BLaER1 (cell line): ENCODE measurements around the gene DGKQ.

ENCODE experiments used
- H3K27ac ChIP-seq: shearing (Covaris generic); formaldehyde crosslinking; 2 replicates; pipeline ENCODE4 v1.8.1; 2022
- H3K27me3 ChIP-seq: shearing (Covaris generic); formaldehyde crosslinking; 2 replicates; pipeline ENCODE4 v1.8.1; 2022
- H3K36me3 ChIP-seq: shearing (Covaris generic); formaldehyde crosslinking; 2 replicates; pipeline ENCODE4 v1.8.1; 2022
- H3K4me1 ChIP-seq: shearing (Covaris generic); formaldehyde crosslinking; 2 replicates; pipeline ENCODE4 v1.8.1; 2022
- H3K4me2 ChIP-seq: shearing (Covaris generic); formaldehyde crosslinking; 2 replicates; pipeline ENCODE4 v1.8.1; 2022
- H3K4me3 ChIP-seq: shearing (Covaris generic); formaldehyde crosslinking; 2 replicates; pipeline ENCODE4 v1.8.1; 2022
- H3K9ac ChIP-seq: shearing (Covaris generic); formaldehyde crosslinking; 2 replicates; pipeline ENCODE4 v1.8.1; 2022
- H3K9me3 ChIP-seq: shearing (Covaris generic); formaldehyde crosslinking; 2 replicates; pipeline ENCODE4 v1.8.1; 2022
- H4K20me1 ChIP-seq: shearing (Covaris generic); formaldehyde crosslinking; 2 replicates; pipeline ENCODE4 v1.8.1; 2022
- Cebpa-rat ChIP-seq: shearing (Covaris generic); IDR thresholded peaks from 2 replicates; pipeline ENCODE4 v1.8.1; 2022

The DGKQ gene

DNA sequence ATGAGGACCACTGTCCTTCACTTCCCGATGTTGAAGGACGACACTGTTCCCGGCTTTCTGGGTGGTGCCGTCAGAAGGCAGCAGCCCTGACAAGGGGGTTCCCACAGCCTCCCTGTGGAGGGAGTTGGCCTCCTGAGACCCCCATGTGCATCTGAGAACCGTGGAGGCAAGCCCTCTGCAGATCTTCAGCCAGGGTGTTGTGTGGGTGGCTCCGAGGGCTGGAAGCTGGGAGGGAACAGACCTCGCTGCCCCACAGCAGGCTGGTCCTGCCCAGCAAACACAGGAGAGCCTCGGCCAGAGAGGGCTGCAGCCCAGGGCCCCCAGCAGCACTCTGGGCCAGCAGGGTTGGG lies 16.2 kb downstream of the DGKQ start:
- Histone ChIP-seq H3K9ac (no peak overlapping the region), H4K20me1 (peaks cover 24% of the 10 kb centered on the region; the same call in 1 of the 2 replicates), H3K27me3 (no peaks in the 10 kb centered on the region), H3K4me2 (no peak overlapping the region), H3K4me3 (no peak overlapping the region), H3K9me3 (no peaks in the 10 kb centered on the region), H3K4me1 (no peaks in the 10 kb centered on the region), H3K27ac (no peak overlapping the region), H3K36me3 (peaks cover 78% of the 10 kb centered on the region)
- TF ChIP-seq Cebpa-rat: no peak

DNA sequence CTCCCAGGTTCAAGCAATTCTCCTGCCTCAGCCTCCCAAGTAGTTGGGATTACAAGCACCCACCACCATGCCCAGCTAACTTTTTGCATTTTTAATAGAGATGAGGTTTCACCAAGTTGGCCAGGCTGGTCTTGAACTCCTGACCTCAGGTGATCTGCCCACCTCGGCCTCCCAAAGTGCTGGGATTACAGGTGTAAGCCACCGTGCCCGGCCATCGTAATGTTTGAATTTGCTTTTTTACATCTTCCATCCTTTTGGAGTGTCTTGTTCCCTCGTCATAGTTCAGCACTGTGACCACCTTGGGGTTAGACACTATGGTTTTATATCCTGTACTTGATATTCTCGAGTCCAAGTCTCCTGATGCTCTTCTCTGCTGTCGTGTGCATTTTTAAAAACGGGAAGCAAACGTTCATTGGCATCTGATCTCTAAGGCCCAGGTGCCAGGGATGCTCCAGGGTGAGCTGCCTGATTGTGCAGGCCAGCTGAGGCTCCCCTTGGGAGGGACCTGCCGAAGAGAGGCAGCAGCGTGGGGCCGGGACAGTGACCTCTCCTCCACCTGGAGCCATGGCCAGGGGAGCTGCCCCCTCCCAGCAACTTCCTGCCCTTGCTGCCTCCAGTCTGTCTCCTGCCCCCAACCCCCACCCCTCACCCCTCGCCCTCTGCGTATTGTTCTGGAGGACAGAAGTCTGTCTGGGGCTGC lies 16.7 kb downstream of the DGKQ start:
- Histone ChIP-seq H3K4me1 (no peaks in the 10 kb centered on the region), H3K9me3 (no peaks in the 10 kb centered on the region), H3K27me3 (no peaks in the 10 kb centered on the region), H3K4me2 (no peak overlapping the region), H4K20me1 (peaks cover 24% of the 10 kb centered on the region; the same call in 1 of the 2 replicates), H3K9ac (no peak overlapping the region), H3K4me3 (no peak overlapping the region), H3K27ac (no peak overlapping the region), H3K36me3 (peaks cover 73% of the 10 kb centered on the region)
- no peak for TF ChIP-seq Cebpa-rat

DNA sequence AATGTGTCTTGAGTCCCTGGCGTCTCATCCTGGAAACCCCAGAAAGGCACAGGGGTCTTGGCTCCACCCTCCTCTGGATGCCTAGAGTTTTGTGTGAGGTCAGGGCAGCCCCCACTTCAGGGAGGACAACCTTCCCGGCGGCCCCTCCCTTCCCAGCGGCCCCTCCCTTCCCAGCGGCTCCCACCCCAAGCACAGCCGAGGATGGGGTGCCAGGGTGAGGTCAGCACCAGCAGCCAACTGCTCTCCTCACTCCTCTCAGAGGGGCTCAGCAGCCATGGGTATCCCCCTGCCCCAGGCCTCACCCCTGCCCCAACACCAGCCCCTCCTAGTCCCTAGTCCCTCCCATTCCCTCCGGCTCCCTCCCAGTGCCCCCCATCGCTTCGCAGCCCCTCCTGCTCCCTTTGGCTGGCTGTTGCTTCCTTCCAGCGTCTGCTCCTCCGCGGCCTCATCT lies 17.4 kb downstream of the DGKQ start:
- H3K4me2 ChIP-seq: no peak overlapping the region
- H3K4me3 ChIP-seq: no peak overlapping the region
- no peak for TF ChIP-seq Cebpa-rat
- H3K36me3 ChIP-seq: peaks cover 66% of the 10 kb centered on the region
- H3K9ac ChIP-seq: no peak overlapping the region
- H3K4me1 ChIP-seq: no peaks in the 10 kb centered on the region
- H4K20me1 ChIP-seq: peaks cover 24% of the 10 kb centered on the region; the same call in 1 of the 2 replicates
- H3K27ac ChIP-seq: no peak overlapping the region
- no peaks in the 10 kb centered on the region for H3K27me3 ChIP-seq
- H3K9me3 ChIP-seq: no peaks in the 10 kb centered on the region

DNA sequence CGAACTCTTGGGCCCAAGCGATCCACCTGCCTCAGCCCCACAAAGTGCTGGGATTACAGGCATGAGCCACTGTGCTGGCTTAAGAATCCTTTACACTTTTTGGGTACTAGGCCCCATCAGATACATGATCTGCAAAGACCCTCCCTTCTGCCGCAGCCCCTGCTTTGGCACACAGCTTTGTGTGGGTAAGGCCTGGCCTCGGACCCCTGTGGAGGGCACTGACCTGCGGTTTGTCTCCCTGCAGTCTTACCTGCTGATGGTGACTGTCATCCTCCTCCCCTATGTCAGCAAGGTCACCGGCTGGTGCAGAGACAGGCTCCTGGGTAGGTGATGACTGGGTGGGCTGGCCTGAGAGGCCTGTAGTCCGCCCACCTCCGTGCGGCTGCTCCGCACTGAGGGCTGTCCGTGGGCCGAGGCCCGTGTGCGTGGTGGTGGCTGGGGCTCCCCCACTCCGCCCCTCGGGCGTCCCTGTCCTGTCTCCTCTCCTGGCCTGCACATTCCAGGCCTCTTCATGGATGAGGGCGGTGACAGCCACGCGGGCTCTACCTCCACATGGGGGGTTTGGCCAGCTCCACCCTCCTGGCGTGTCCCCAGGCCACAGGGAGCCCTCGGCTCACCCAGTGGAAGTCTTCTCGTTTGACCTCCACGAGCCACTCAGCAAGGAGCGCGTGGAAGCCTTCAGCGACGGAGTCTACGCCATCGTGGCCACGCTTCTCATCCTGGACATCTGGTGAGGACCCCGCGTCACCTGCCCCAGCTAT lies 18.0 kb downstream of the DGKQ start:
- H3K9me3 ChIP-seq: no peaks in the 10 kb centered on the region
- no peak overlapping the region for H3K4me2 ChIP-seq
- no peaks in the 10 kb centered on the region for H3K27me3 ChIP-seq
- peaks cover 22% of the 10 kb centered on the region; the same call in 1 of the 2 replicates for H4K20me1 ChIP-seq
- H3K27ac ChIP-seq: no peak overlapping the region
- peaks cover 60% of the 10 kb centered on the region for H3K36me3 ChIP-seq
- H3K4me1 ChIP-seq: no peaks in the 10 kb centered on the region
- H3K9ac ChIP-seq: no peak overlapping the region
- no peak for TF ChIP-seq Cebpa-rat
- no peak overlapping the region for H3K4me3 ChIP-seq

DNA sequence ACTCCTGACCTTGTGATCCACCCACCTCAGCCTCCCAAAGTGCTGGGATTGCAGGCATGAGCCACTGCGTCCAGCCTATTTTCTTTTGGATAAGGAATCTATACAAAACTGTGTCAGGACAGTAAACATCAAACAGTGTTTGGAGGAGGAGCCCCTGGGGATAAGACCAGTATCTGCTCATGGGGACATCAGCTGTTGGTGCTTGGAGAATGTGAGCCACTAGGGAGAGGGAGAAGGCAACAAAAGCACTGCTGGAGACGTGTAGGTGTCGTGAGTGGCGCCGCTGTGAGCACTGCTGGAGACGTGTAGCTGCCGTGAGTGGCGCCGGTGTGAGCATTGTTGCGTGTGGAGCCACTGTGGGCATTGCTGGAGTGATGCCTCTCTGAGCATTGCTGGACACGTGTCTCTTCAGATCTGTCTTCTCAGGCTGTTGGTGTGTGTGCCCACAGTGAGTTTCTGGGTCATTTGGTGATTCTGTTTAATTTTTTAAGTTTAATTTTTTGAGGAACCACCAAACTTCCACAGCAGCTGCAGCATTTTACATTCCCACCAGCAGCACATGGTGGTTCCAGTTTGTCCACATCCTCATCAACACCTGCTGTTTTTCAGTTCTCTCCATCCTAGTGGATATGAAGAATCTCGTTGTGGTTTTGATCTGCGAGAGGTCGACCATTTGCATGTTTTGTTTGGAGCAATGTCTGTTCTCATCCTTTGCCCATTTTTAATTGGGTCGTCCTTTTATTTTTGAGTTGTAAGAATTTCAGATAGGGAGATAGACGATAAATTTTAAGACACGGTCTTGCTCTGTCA lies 19.0 kb downstream of the DGKQ start:
- no peaks in the 10 kb centered on the region for H3K4me1 ChIP-seq
- no peaks in the 10 kb centered on the region for H3K9me3 ChIP-seq
- H3K4me3 ChIP-seq: no peak overlapping the region
- H3K9ac ChIP-seq: no peak overlapping the region
- H3K36me3 ChIP-seq: peaks cover 51% of the 10 kb centered on the region
- peaks cover 16% of the 10 kb centered on the region; the same call in 1 of the 2 replicates for H4K20me1 ChIP-seq
- H3K27me3 ChIP-seq: no peaks in the 10 kb centered on the region
- H3K27ac ChIP-seq: no peak overlapping the region
- no peak overlapping the region for H3K4me2 ChIP-seq
- no peak for TF ChIP-seq Cebpa-rat

DNA sequence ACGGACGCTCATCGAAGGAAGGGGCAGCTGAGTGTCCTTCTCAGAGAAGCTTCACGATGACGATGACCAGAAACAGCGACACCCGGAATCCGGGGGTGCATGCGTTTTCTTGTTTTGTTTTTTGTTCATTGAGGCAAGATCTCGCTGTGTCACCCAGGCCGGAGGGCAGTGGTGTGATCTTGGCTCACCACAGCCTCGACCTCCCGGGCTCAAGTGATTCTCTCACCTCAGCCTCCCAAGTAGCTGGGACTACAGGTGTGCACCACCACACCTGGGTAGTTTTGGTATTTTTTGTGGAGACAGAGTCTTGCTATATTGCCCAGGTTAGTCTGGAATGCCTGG lies 19.8 kb downstream of the DGKQ start:
- Histone ChIP-seq H3K4me3 (no peak overlapping the region), H3K36me3 (peaks cover 42% of the 10 kb centered on the region), H4K20me1 (0 out of 2 replicates have a peak, but pooled peaks cover 16% of the 10 kb centered on the region), H3K9ac (no peak overlapping the region), H3K27ac (no peak overlapping the region), H3K9me3 (no peaks in the 10 kb centered on the region), H3K27me3 (no peaks in the 10 kb centered on the region), H3K4me2 (no peak overlapping the region), H3K4me1 (no peaks in the 10 kb centered on the region)
- TF ChIP-seq Cebpa-rat: no peak

DNA sequence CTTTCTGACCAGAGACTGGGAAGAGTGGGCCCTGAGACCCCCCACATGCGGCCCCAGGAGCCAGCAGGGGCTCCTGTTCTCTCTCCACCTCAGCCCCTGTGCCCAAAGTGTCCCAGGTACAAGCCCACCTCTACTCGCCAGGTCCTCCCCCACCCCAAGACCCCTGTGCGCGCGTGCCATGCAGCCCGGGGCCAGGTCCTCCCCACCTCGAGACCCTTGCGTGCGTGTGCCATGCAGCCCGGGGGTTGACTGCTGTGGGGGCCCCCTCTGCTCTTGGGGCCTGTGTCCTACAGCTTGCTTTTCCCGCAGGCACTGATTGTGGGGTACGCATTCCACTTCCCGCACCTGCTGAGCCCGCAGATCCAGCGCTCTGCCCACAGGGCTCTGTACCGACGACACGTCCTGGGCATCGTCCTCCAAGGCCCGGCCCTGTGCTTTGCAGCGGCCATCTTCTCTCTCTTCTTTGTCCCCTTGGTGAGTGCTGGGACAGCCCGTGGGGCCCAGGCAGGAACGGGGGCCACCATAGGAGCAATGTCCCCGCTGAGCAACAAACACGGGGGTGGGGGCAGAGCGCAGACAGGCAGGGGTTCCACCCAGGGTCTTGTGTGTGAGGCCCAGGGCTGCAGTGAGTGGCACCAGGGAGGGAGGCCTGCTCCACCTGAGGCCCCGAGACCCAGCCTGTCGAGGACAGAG lies 20.3 kb downstream of the DGKQ start:
- no peak for TF ChIP-seq Cebpa-rat
- no peaks in the 10 kb centered on the region for H3K9me3 ChIP-seq

DNA sequence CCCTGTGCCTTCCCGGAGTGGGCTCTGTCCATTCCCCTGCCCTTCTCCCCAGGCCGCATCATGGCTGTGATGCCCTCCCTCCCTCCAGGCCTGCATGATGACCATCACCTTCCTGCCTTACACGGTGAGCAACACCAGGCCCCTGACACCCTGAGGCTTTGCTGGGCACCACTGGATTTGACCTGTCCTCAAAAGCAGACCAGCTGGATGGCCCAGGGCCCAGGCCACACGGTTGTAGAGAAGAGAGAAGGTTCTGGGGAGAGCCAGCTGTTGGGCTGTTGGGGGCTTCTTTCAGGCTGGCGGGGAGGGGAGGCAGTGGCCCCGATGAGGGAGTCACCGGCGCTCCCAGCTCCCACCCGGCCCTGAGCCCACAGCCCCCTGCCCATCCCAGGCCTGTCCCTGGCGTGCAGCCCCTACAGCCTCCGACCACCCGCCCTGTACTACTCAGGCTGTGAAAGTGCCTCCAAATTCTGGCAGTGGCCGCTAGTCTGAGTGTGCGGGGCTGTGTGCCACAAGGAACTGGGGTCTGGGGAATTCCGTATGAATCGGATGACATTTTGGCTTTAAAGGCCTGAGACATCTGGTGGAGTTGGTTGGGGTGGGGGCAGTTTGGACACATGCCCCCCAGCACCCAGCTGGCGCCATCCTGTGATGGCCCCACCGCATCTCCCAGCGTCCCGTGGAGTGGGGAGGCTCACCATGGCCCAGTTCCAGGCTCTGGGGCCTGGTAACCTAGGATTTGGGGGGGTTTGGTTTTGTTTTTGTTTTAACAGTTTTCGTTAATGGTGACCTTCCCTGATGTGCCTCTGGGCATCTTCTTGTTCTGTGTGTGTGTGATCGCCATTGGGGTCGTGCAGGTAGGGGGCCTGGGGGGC lies 21.5 kb downstream of the DGKQ start:
- Histone ChIP-seq H3K4me3 (no peak overlapping the region), H3K9ac (no peak overlapping the region), H3K27me3 (no peaks in the 10 kb centered on the region), H3K9me3 (no peaks in the 10 kb centered on the region), H3K4me1 (no peaks in the 10 kb centered on the region), H3K4me2 (no peak overlapping the region), H3K27ac (no peak overlapping the region), H4K20me1 (0 out of 2 replicates have a peak, but pooled peaks cover 29% of the 10 kb centered on the region), H3K36me3 (peaks cover 27% of the 10 kb centered on the region)
- TF ChIP-seq Cebpa-rat: no peak

More for the DNA sequence above, 20.3 kb downstream of the DGKQ start:
- Histone ChIP-seq H3K27me3 (no peaks in the 10 kb centered on the region), H4K20me1 (0 out of 2 replicates have a peak, but pooled peaks cover 17% of the 10 kb centered on the region), H3K4me2 (no peak overlapping the region), H3K4me3 (no peak overlapping the region), H3K4me1 (no peaks in the 10 kb centered on the region), H3K27ac (no peak overlapping the region), H3K9ac (no peak overlapping the region), H3K36me3 (peaks cover 37% of the 10 kb centered on the region)

DNA sequence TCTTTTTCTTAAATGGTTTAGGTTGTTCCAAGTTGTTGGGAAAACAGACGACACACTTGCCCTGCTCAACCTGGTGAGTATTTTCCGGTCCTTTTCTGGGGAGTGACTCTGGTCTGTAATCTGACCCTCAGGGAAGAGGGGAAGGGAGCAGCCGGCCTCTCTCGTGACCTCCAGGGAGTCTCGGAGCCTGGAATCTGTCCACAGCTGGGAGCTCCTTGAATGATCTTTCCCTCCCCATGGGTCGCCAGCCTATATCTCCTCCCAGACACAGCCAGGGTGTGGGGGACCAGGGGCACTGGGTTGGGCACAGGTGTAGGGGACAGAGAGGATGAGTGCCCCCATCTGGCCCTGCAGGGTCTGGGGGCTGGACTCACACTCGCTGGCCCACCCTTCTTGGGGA lies 22.2 kb downstream of the DGKQ start:
- TF ChIP-seq Cebpa-rat: no peak
- no peak overlapping the region for H3K9ac ChIP-seq
- no peak overlapping the region for H3K4me2 ChIP-seq
- H3K36me3 ChIP-seq: peaks cover 27% of the 10 kb centered on the region
- H3K9me3 ChIP-seq: no peaks in the 10 kb centered on the region
- no peaks in the 10 kb centered on the region for H3K27me3 ChIP-seq
- peaks cover 35% of the 10 kb centered on the region; the same call in 1 of the 2 replicates for H4K20me1 ChIP-seq
- H3K27ac ChIP-seq: no peak overlapping the region
- no peak overlapping the region for H3K4me3 ChIP-seq
- H3K4me1 ChIP-seq: no peaks in the 10 kb centered on the region
